ENCODE results near the gene PDLIM7.

PDLIM7 gene

GRCh38 chr5:177523711-177524538 lies 26.5 kb upstream of the PDLIM7 start:
- Histone ChIP-seq H3K4me3 (ENCODE audit: extremely low read depth, insufficient read depth, low read length, poor library complexity, severe bottlenecking) (no peak overlapping the region), H3K4me1 (ENCODE audit: control insufficient read depth, insufficient read depth, low read length, poor library complexity, severe bottlenecking) (peaks cover 5% of the 10 kb centered on the region), H3K27ac (ENCODE audit: low read depth, low read length, severe bottlenecking) (no peak overlapping the region), H3K36me3 (ENCODE audit: control insufficient read depth, insufficient read depth, low read length) (peaks cover 94% of the 10 kb centered on the region), H3K9me3 (ENCODE audit: control insufficient read depth, low read length) (no peaks in the 10 kb centered on the region)
- 95% methylated on average over 16 to 17 of the region's 19 CpGs for WGBS, 2 experiments (ENCODE audit: insufficient coverage in 2 of 2)

DNA sequence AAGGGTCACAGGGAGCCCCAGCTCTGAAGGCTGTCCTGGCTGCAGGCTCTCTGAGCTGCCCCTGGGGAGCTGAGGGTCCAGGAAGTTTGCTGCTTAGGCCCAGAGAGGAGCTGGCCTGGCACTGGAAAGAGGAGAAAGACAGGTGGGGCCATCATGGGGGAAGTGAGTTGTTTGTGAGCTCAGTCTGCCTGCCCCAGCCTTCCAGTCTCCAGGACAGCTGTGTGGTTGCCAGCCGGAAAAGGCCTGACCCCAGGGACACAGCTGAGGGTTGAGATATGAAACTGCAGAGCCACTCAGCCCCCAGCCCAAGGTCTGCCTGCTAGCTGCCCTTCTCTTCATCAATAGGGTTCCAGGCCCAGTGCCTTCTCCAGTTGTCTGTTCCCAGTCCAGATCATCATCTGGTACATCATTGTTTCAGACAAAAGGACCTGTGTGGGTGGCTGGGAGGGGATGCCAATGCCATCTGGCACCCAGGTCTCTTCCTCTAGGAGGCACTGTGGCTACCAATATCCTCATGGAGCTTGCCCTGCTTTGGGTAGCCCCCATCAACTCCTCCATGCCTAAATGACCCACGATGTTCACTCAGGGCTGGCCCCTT lies 23.6 kb upstream of the PDLIM7 start:
- 86 to 95% methylated on average over 2 of the region's 2 CpGs for WGBS, 2 experiments (ENCODE audit: insufficient coverage in 2 of 2)

DNA sequence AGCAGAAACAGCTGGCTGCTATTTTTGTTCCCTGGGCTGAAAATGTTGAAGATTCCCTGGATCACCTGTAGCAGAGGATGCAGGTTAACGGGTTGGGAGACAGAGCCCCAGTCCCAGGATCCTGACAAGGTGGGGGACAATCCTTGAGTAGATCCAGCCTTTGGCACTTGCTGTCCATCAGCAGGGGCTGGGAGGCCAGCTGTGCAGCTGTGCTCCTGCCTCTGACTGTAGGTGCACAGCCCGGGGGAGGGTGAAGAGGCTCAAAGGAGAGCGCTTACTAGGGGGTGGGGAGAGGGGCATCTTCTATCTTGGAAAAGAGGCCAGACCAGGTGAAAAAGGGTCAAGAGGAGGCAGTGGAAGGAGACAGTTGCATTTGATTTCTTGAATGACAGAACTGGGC lies 22.9 kb upstream of the PDLIM7 start:
- H3K4me3 ChIP-seq (ENCODE audit: extremely low read depth, insufficient read depth, low read length, poor library complexity, severe bottlenecking) = no peak overlapping the region
- no peak overlapping the region for H3K27ac ChIP-seq (ENCODE audit: low read depth, low read length, severe bottlenecking)
- peaks cover 66% of the 10 kb centered on the region for H3K36me3 ChIP-seq (ENCODE audit: control insufficient read depth, insufficient read depth, low read length)
- H3K4me1 ChIP-seq (ENCODE audit: control insufficient read depth, insufficient read depth, low read length, poor library complexity, severe bottlenecking) = peaks cover 5% of the 10 kb centered on the region
- WGBS, 2 experiments (ENCODE audit: insufficient coverage in 2 of 2) = 92 to 100% methylated on average over 3 of the region's 3 CpGs
- H3K9me3 ChIP-seq (ENCODE audit: control insufficient read depth, low read length) = no peaks in the 10 kb centered on the region

More for the DNA sequence above, 23.6 kb upstream of the PDLIM7 start:
- H3K4me1 ChIP-seq (ENCODE audit: control insufficient read depth, insufficient read depth, low read length, poor library complexity, severe bottlenecking) = peaks cover 5% of the 10 kb centered on the region
- H3K9me3 ChIP-seq (ENCODE audit: control insufficient read depth, low read length) = no peaks in the 10 kb centered on the region
- H3K4me3 ChIP-seq (ENCODE audit: extremely low read depth, insufficient read depth, low read length, poor library complexity, severe bottlenecking) = no peak overlapping the region
- H3K27ac ChIP-seq (ENCODE audit: low read depth, low read length, severe bottlenecking) = no peak overlapping the region
- peaks cover 67% of the 10 kb centered on the region for H3K36me3 ChIP-seq (ENCODE audit: control insufficient read depth, insufficient read depth, low read length)

GRCh38 chr5:177519463-177520235 lies 22.2 kb upstream of the PDLIM7 start:
- peaks cover 5% of the 10 kb centered on the region for H3K4me1 ChIP-seq (ENCODE audit: control insufficient read depth, insufficient read depth, low read length, poor library complexity, severe bottlenecking)
- 75 to 89% methylated on average over 10 to 12 of the region's 13 CpGs for WGBS, 2 experiments (ENCODE audit: insufficient coverage in 2 of 2)
- H3K27ac ChIP-seq (ENCODE audit: low read depth, low read length, severe bottlenecking) = no peak overlapping the region
- H3K4me3 ChIP-seq (ENCODE audit: extremely low read depth, insufficient read depth, low read length, poor library complexity, severe bottlenecking) = no peak overlapping the region
- peaks cover 66% of the 10 kb centered on the region for H3K36me3 ChIP-seq (ENCODE audit: control insufficient read depth, insufficient read depth, low read length)
- no peaks in the 10 kb centered on the region for H3K9me3 ChIP-seq (ENCODE audit: control insufficient read depth, low read length)

GRCh38 chr5:177516601-177517568 lies 19.5 kb upstream of the PDLIM7 start, which contains the start of gene DDX41:
Gene DDX41 (minus strand): TSS chr5:177516961. CDS start chr5:177516945, 16 bp downstream.
- H3K36me3 ChIP-seq (ENCODE audit: control insufficient read depth, insufficient read depth, low read length) = peaks cover 71% of the 10 kb centered on the region
- H3K27ac ChIP-seq (ENCODE audit: low read depth, low read length, severe bottlenecking) = peak within 1 kb of the TSS; percentile 79
- H3K4me1 ChIP-seq (ENCODE audit: control insufficient read depth, insufficient read depth, low read length, poor library complexity, severe bottlenecking) = peaks cover 5% of the 10 kb centered on the region
- WGBS, 2 experiments (ENCODE audit: insufficient coverage in 2 of 2) = 1% methylated on average over 90 to 96 of the region's 96 CpGs
- H3K9me3 ChIP-seq (ENCODE audit: control insufficient read depth, low read length) = no peaks in the 10 kb centered on the region
- H3K4me3 ChIP-seq (ENCODE audit: extremely low read depth, insufficient read depth, low read length, poor library complexity, severe bottlenecking) = peak within 1 kb of the TSS; percentile 83

DNA sequence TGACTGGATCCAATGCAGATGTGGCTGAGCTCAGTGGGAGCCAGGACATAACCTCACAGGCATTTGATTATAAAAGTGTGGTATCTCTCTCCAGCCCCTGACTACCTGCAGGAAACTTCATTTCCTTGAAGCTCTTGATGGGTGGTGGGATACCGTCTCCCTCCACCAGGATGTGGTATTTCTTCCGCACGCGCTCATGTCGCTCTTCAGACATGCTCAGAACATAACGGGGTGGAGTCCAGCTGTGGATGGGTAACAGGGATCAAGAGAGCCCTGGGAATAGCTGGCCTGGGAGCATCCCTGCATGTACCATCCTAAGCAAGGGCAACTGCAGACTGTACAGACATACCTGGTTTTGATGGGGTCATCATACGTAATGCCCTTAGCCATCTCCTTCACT lies 18.2 kb upstream of the PDLIM7 start:
- peak overlapping the region; percentile 83 for H3K4me3 ChIP-seq (ENCODE audit: extremely low read depth, insufficient read depth, low read length, poor library complexity, severe bottlenecking)
- no peaks in the 10 kb centered on the region for H3K9me3 ChIP-seq (ENCODE audit: control insufficient read depth, low read length)
- WGBS, 2 experiments (ENCODE audit: insufficient coverage in 2 of 2) = 86 to 100% methylated on average over 3 to 7 of the region's 7 CpGs
- peaks cover 5% of the 10 kb centered on the region for H3K4me1 ChIP-seq (ENCODE audit: control insufficient read depth, insufficient read depth, low read length, poor library complexity, severe bottlenecking)
- H3K27ac ChIP-seq (ENCODE audit: low read depth, low read length, severe bottlenecking) = no peak overlapping the region
- peaks cover 71% of the 10 kb centered on the region for H3K36me3 ChIP-seq (ENCODE audit: control insufficient read depth, insufficient read depth, low read length)

DNA sequence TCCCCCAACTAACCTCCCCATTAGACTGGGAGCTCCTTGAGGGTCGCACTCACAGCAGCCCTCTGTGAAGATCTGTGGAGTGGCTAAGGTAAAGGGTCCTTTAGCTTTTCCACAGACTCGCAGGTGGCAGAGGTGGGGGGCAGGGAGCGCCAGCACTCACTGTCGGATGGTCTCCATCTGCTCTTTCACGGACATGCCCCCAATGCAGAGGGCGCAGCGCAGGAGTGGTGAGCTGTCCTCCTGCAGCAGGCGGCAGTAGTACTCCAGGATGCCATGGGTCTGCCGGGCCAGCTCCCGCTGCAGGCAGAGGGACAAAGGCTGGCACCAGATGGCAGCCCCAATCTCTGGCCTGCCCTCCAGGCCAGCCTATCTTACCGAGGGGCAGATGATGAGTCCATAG lies 17.1 kb upstream of the PDLIM7 start:
- Histone ChIP-seq H3K27ac (ENCODE audit: low read depth, low read length, severe bottlenecking) (no peak overlapping the region), H3K9me3 (ENCODE audit: control insufficient read depth, low read length) (no peaks in the 10 kb centered on the region), H3K4me1 (ENCODE audit: control insufficient read depth, insufficient read depth, low read length, poor library complexity, severe bottlenecking) (peaks cover 13% of the 10 kb centered on the region), H3K4me3 (ENCODE audit: extremely low read depth, insufficient read depth, low read length, poor library complexity, severe bottlenecking) (no peak overlapping the region), H3K36me3 (ENCODE audit: control insufficient read depth, insufficient read depth, low read length) (peaks cover 62% of the 10 kb centered on the region)
- 92 to 99% methylated on average over 10 to 11 of the region's 11 CpGs for WGBS, 2 experiments (ENCODE audit: insufficient coverage in 2 of 2)

GRCh38 chr5:177513500-177513899 lies 16.1 kb upstream of the PDLIM7 start:
- Histone ChIP-seq H3K27ac (ENCODE audit: low read depth, low read length, severe bottlenecking) (no peak overlapping the region), H3K9me3 (ENCODE audit: control insufficient read depth, low read length) (no peaks in the 10 kb centered on the region), H3K4me1 (ENCODE audit: control insufficient read depth, insufficient read depth, low read length, poor library complexity, severe bottlenecking) (peaks cover 11% of the 10 kb centered on the region), H3K36me3 (ENCODE audit: control insufficient read depth, insufficient read depth, low read length) (peaks cover 60% of the 10 kb centered on the region), H3K4me3 (ENCODE audit: extremely low read depth, insufficient read depth, low read length, poor library complexity, severe bottlenecking) (no peak overlapping the region)
- WGBS, 2 experiments (ENCODE audit: insufficient coverage in 2 of 2) = 97 to 98% methylated on average over 15 of the region's 15 CpGs

DNA sequence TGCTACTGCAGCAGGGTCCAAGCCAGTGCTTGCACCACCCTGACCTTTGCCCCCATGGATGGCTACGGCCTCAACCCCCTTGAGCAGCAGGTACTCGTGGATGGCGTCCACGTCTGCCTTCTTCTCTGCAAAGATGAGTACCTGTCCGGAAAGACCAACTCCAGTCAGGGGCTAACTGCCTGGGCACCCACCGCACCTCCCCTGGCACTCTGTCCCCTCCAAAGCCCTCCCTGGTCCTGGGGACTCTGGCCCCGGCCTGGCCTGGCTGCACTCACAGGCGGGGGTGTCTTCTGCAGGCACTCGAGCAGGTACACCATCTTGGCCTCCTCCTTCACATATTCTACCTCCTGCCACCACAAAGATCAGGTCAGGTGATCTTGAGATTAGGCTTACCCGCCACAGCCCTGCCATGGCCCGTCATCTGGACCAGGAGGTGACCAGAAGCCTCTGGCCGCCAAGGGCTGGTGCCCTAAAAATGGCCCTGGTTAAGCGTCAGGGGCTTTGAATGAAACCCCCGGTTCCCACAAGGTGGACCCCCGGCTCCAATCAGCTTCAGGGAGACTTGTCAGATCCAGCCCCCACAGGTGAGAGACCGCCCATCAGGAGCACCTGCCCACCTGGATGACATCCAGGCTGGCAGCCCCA lies 15.5 kb upstream of the PDLIM7 start:
- H3K4me1 ChIP-seq (ENCODE audit: control insufficient read depth, insufficient read depth, low read length, poor library complexity, severe bottlenecking) = peaks cover 11% of the 10 kb centered on the region
- peaks cover 64% of the 10 kb centered on the region for H3K36me3 ChIP-seq (ENCODE audit: control insufficient read depth, insufficient read depth, low read length)
- WGBS, 2 experiments (ENCODE audit: insufficient coverage in 2 of 2) = 94% methylated on average over 14 to 16 of the region's 16 CpGs
- no peak overlapping the region for H3K4me3 ChIP-seq (ENCODE audit: extremely low read depth, insufficient read depth, low read length, poor library complexity, severe bottlenecking)
- H3K9me3 ChIP-seq (ENCODE audit: control insufficient read depth, low read length) = no peaks in the 10 kb centered on the region
- no peak overlapping the region for H3K27ac ChIP-seq (ENCODE audit: low read depth, low read length, severe bottlenecking)
